SU-DHL-6 (cell line): ENCODE results near the gene FASTKD1.

ENCODE experiments used
- EZH2phosphoT487 ChIP-seq: fragments of 200-600 bp; sonication (generic), shearing (Covaris generic); conservative IDR thresholded peaks from 2 replicates; pipeline ENCODE4 v1.6.1; 2018; ENCODE audit warnings: mild to moderate bottlenecking, antibody characterized with exemption, low read length, moderate library complexity, mixed read lengths
- TF ChIP-seq, protein P1 (sequence below): fragments of 200-600 bp; sonication (generic); IDR thresholded peaks from one replicate; pipeline ENCODE4 v1.5.1; 2017; ENCODE audit warnings: antibody characterized with exemption, mild to moderate bottlenecking, low read length, moderate library complexity; ENCODE audit not compliant: insufficient read depth, poor library complexity, severe bottlenecking

GRCh38 chr2:169490834-169491233, 82.8 kb downstream of the FASTKD1 start:
- TF ChIP-seq, protein P1, sequence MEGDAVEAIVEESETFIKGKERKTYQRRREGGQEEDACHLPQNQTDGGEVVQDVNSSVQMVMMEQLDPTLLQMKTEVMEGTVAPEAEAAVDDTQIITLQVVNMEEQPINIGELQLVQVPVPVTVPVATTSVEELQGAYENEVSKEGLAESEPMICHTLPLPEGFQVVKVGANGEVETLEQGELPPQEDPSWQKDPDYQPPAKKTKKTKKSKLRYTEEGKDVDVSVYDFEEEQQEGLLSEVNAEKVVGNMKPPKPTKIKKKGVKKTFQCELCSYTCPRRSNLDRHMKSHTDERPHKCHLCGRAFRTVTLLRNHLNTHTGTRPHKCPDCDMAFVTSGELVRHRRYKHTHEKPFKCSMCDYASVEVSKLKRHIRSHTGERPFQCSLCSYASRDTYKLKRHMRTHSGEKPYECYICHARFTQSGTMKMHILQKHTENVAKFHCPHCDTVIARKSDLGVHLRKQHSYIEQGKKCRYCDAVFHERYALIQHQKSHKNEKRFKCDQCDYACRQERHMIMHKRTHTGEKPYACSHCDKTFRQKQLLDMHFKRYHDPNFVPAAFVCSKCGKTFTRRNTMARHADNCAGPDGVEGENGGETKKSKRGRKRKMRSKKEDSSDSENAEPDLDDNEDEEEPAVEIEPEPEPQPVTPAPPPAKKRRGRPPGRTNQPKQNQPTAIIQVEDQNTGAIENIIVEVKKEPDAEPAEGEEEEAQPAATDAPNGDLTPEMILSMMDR, result no peak
- no peak for TF ChIP-seq EZH2phosphoT487
